DLD1 (cell line): Measurements from ENCODE around the gene HECW1.
"Not testable (repeated sequence)": the region's sequence is repeated elsewhere in the genome, so short reads cannot be mapped to it uniquely, and the experiment has no call there.

Experiments
- in situ Hi-C: cut with HindIII; loops from 2 replicates; pipeline ENCODE4 v1.10.0; 2017; ENCODE audit warnings: low sequenced_read_pairs

Gene HECW1

DNA sequence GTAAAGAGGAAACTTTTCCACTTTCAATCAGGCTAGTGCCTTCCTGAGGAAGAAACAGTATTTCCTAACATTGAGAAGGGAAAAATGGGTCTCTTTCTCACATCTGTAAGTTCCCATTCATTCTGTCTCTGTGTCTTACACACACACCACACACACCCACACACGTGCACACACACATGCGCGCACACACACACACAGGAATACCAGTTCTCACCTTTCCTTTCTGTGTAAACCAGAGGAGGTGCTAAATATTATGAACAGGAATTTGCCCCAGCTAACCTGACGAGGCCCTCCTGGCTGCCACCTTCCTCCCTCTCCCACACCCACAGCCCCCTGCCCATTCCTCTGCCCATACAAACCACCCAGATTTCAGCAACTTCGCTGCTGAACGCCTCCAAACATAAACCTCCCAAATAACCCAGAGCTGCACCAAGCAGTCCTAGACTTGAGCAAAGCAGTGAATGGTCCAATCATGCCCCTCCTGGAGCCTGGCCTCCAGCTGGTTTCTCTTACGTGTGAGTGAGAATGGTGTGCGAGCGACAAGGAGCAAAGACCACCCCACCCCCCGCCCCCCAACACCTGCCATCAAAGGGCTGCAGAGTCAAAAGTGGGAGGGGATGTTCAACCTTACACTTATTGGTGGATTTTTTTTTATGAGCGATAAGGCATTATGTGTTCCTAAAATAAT lies 190.5 kb downstream of the HECW1 start:
- in situ Hi-C loops, result no loop called here

DNA sequence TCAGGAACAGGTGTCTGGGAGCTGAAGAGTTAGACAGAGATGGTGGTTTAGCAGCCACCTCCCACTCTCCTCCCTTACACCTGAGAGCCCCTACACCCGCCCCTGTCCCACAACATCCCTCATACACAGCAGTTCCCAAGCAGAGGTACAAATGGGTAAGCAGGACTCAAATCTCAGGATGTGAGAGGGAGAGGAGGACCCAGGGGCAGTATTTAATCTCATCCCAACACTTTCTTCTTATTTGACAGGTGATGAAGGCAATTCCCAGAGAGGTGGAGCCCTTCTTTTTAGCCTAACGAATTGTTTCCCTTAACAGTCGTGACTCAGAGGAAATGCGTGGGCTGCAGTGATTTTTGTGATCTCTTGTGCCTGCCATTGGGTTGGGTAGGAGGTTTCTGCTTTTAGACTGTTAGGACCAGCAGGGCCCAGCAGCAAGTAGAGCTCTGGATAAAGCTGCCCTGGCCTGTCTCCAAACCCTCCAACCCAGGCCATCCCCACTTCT lies 191.3 kb downstream of the HECW1 start:
- in situ Hi-C loops, result no loop called here

DNA sequence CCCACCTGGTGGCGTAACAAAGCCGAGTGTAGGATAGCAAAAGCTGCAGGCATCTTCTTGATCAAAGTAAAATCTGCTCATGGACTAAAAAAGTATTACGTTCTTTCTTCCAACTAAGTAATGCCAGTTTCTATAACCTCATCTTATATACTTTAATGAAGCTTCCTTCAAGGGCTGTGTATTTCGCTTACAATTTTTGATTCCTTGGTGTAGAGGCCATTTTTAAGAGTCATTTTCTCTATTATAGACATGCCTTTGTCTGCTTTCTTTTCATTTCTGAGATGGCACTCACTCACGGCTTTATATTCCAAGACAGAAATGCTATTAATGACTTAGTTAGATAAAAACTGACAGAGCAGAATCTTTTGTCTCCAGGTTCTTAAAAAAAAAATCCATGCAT lies 194.0 kb downstream of the HECW1 start:
- in situ Hi-C loops, result no loop called here

GRCh38 chr7:43307522-43307921 lies 195.1 kb downstream of the HECW1 start:
- in situ Hi-C loops, result no loop called here

- in situ Hi-C loops, result no loop called here
These were observed 196.7 kb downstream of the HECW1 start for GRCh38 chr7:43308913-43309705.

- in situ Hi-C loops, result no loop called here
These were observed 197.2 kb downstream of the HECW1 start for GRCh38 chr7:43309706-43310022.

GRCh38 chr7:43311052-43311451 lies 198.6 kb downstream of the HECW1 start:
- in situ Hi-C loops, result no loop called here

DNA sequence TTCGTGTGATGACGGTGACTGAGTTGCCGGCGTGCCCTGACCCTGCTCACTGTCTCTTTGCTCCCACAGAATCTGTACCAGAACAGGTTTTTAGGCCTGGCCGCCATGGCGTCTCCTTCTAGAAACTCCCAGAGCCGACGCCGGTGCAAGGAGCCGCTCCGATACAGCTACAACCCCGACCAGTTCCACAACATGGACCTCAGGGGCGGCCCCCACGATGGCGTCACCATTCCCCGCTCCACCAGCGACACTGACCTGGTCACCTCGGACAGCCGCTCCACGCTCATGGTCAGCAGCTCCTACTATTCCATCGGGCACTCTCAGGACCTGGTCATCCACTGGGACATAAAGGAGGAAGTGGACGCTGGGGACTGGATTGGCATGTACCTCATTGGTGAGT lies 199.2 kb downstream of the HECW1 start:
- in situ Hi-C loops, result no loop called here

DNA sequence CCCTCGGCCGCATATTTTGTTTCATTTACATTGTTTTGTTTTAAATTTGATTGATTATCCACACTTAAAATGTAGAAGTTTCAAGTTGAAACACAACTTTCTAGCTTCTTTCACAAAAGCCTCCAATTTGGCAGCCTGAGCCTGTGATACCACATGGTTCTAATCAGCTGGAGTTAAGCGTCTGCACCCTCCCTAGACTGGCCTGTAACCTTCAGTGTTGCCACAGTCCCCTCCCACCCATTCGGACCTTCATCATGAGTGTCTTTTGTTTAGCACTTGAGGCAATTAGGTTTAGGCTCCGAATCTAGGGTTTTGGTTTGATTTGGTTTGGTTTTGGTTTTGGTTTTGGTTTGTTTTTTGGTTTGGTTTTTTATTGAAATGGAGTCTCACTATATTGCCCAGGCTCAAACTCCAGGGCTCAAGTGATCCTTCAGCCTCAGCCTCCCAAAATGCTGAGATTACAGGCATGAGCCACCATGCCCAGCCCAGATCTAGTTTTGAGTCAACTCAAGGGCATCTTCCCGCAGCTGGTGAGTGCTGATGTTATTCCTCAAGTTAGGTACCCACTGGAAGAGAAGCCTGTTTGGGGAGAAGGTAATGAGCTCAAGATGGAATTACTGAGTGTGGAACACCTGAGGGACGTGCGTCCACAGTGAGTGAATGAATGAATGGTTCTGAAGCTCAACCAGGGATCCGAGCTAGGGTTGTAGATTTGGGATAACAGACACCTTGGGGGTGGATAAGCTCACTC lies 201.4 kb downstream of the HECW1 start:
- in situ Hi-C loops, result no loop called here

DNA sequence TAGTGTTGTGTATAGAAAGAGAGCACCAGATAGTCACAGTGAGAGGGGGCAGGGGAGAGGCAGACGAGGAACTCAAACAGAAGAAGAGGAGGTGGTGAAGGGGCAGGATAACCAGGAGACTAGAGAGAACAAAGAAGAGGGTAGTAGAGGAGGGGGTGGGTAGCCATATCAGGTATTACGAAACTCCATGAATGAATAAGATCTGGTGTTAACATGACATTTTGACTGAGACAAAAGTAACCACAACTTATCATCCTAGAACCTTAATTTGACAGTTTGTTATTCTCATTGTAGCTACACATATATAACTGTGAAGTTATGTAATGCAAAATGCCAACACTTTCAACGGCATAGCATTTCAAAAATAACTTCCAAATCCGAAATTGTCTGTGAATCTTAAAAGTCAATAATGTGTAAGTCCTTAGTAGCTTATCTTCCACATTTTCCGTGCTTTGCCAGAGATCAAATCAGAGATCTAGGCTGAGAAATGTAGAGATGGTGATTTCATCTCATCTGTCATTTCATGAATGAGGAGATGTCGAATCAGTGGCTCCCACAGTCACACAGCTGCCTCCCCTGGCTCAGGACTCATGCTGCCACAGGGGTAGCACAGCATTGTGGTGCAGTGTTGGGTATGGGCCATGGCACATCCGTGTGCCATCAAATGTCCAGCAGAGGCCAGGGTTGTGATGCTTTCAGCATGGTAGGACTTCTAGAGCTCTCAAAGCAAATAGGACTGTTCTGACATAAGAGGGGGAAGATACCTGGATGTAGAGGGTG lies 202.1 kb downstream of the HECW1 start:
- in situ Hi-C loops, result no loop called here

GRCh38 chr7:43317075-43317474 lies 204.6 kb downstream of the HECW1 start:
- in situ Hi-C loops, result no loop called here

DNA sequence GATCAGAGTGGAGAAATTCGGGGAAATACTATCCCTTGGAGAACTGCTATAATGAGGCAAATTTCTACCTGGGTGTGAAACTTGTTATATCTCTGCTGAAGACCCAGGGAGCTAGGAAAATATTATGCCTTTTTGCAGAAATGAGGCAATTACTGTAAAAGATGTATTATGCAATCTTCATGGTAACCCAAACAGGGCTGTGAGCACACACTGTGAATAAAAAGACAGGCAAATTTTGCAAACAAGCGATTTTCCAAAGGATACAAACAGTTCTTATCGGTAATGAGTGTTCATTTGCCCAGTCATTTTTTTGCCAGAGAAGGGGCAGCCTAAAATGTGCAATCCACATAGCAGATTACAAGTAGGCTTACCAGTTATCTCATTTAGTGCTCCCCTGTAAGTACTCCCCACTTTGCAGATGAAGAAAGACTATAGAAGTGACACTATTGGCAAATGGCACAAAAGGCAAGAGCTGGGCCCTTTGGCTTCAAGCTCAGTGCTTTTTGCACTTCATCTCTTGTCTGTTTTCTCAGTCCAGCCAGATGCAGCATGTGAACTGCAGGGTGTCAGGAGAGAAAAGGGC lies 205.8 kb downstream of the HECW1 start:
- in situ Hi-C loops, result no loop called here

DNA sequence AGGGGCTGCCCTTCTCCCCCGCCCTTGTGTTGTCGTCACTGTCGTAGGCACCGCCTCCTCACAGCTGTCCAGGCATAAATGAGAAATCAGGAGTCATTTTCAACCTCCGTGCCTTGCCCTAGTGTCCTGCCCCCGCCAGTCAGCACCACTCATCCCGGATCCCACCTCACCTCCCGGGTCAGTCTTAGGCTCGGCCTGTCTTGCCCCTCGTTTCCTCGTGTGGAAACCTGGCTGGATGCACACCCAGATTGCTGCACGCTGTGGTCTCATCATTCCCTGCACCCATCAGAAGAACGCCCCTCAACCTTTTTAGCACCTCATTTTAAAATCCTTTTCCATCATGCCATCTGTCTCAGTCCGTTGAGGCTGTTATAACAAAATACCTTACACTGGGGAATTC lies 213.1 kb downstream of the HECW1 start:
- in situ Hi-C loops, result no loop called here

DNA sequence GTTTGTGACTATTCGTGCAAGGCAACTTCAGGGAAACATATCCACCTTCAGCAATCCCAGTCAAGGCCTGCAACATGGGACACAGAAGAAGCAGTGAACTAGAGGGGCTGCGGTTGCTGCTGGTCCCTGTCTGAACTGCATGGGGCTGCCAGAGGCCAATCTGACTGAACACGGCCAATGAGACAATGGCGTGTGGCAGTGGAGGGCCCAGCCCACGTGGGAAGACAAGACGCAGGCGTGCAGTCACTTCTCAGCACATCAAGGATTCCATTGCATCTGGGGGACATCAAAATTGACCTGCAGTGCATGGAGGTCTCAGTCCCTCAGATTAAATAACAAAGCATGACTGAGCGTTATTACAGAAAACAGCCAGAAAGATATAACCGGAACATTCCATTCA lies 215.9 kb downstream of the HECW1 start:
- in situ Hi-C loops, result no loop called here

- in situ Hi-C loops, result no loop called here
These were observed 216.4 kb downstream of the HECW1 start for GRCh38 chr7:43328785-43329380.

GRCh38 chr7:43332193-43332796 lies 219.8 kb downstream of the HECW1 start:
- in situ Hi-C loops, result no loop called here

GRCh38 chr7:43337191-43337590 lies 224.7 kb downstream of the HECW1 start:
- in situ Hi-C loops, result no loop called here

DNA sequence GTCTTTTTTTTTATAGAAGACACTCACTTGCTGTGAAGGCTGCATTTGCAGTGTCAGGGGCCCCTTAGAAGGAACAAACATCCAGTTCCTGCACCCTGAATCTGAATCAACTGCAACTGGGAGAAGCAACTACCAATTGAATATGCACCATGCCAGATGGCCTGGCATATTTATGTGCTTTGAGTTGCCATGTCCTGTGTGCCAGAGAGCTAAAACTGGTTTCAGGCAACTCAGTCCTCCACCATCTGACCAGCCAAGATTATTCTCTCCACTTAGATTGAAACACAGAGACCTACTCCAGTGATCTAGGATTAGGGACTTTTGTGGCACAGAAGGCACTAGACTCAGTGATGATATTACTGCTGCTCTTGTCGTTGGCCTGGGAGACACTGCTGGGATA lies 225.4 kb downstream of the HECW1 start:
- in situ Hi-C loops, result no loop called here

- in situ Hi-C loops, result no loop called here
These were observed 228.7 kb downstream of the HECW1 start for GRCh38 chr7:43341132-43341531.

GRCh38 chr7:43343417-43343816 lies 231.0 kb downstream of the HECW1 start:
- in situ Hi-C loops, result not testable (repeated sequence)
